Neural progenitor cell (in vitro differentiated cells): ENCODE measurements around the gene OXLD1.

Experiments used
- EZH2 ChIP-seq: fragments of 200-600 bp; sonication (generic); IDR thresholded peaks from 2 replicates; pipeline ENCODE4 v1.6.1; 2017; ENCODE audit warnings: antibody characterized with exemption, mild to moderate bottlenecking, moderate library complexity
- EZH2phosphoT487 ChIP-seq: fragments of 200-600 bp; sonication (generic); IDR thresholded peaks from 2 replicates; pipeline ENCODE4 v1.6.1; 2017; ENCODE audit warnings: antibody characterized with exemption

- TF ChIP-seq EZH2 (no peak), EZH2phosphoT487 (no peak)
These were observed at the start of gene OXLD1, which contains the start of gene CCDC137 for GRCh38 chr17:81666342-81667191.
